ENCODE results near the gene SHB. TPM values are rescaled to one million over a fixed set of nuclear protein-coding genes. Genes with fewer than 3 reads are reported as not detected.

The SHB gene
- polyA plus RNA-seq, 1 donor (not counting 4 experiments of a cell fraction or from before 2014, with no cell fraction given) = 10.9 TPM

DNA sequence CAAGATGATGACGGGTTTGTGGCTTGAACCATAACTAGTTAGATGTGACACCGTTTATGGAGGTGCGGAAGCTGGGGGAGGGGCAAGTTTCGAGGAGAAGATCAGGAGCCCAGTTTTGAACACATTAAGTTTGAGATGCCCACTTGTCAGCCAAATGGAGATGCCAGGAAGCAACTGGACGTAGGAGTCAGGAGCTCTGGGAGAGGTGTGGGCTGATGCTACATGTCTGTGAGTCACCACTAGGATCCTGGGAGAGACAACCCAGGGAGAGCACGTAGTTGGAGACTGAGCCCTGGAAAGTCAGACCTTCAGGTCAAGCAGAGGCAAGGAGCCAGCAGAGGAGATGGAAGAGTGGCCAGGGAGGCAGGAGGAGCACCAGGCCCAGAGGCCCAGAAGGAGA, 116.3 kb downstream of the SHB start:
- Histone ChIP-seq H3K4me3 (ENCODE audit: control insufficient read depth in 2 of 3, extremely low read depth in 1 of 3, insufficient read depth in 2 of 3, low read depth in 1 of 3, low read length in 3 of 3) (no peak overlapping the region), H2AFZ (ENCODE audit: control insufficient read depth, low read length) (no peak overlapping the region), H3K4me1 (ENCODE audit: control insufficient read depth, extremely low read depth, insufficient read depth, low read length) (peaks cover 34% of the 10 kb centered on the region), H3K27ac (ENCODE audit: control insufficient read depth, insufficient read depth, low read length) (peak overlapping the region; percentile 95), H3K79me2 (ENCODE audit: control insufficient read depth, insufficient read depth, low read length) (peaks cover 5% of the 10 kb centered on the region), H3K36me3 (ENCODE audit: control insufficient read depth in 2 of 2, extremely low read depth in 1 of 2, insufficient read depth in 2 of 2, low read length in 2 of 2) (peaks cover 24 to 30% of the 10 kb centered on the region in 2 experiments), H3K27me3 (ENCODE audit: control insufficient read depth, extremely low read depth, insufficient read depth, low read length) (no peaks in the 10 kb centered on the region), H3K4me2 (ENCODE audit: control insufficient read depth, extremely low read depth, insufficient read depth, low read depth, low read length) (peak overlapping the region; percentile 86), H3K9me1 (ENCODE audit: control insufficient read depth, extremely low read depth, insufficient read depth, low read length) (peaks cover 5% of the 10 kb centered on the region), H4K20me1 (ENCODE audit: control insufficient read depth, extremely low read depth, insufficient read depth, low read length) (peaks cover 6% of the 10 kb centered on the region), H3K9me3 (ENCODE audit: control insufficient read depth, low read depth, low read length) (no peaks in the 10 kb centered on the region), H3K9ac (ENCODE audit: control insufficient read depth, extremely low read depth, insufficient read depth, low read length) (peak overlapping the region; percentile 68)
- no peak for DNase-seq (ENCODE audit: low read depth, low spot score)
- TF ChIP-seq, protein P1, sequence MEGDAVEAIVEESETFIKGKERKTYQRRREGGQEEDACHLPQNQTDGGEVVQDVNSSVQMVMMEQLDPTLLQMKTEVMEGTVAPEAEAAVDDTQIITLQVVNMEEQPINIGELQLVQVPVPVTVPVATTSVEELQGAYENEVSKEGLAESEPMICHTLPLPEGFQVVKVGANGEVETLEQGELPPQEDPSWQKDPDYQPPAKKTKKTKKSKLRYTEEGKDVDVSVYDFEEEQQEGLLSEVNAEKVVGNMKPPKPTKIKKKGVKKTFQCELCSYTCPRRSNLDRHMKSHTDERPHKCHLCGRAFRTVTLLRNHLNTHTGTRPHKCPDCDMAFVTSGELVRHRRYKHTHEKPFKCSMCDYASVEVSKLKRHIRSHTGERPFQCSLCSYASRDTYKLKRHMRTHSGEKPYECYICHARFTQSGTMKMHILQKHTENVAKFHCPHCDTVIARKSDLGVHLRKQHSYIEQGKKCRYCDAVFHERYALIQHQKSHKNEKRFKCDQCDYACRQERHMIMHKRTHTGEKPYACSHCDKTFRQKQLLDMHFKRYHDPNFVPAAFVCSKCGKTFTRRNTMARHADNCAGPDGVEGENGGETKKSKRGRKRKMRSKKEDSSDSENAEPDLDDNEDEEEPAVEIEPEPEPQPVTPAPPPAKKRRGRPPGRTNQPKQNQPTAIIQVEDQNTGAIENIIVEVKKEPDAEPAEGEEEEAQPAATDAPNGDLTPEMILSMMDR (optimal IDR thresholded peaks at IDR 0.05 in 1 of 3, IDR thresholded peaks at IDR 0.05 in 1 of 3, conservative IDR thresholded peaks at IDR 0.05 in 1 of 3; ENCODE audit: extremely low read depth in 1 of 3, insufficient read depth in 2 of 3, low read length in 3 of 3) = no peak
- no peak for TF ChIP-seq EZH2 (IDR thresholded peaks at IDR 0.05; ENCODE audit: low read length)
- dilution Hi-C loops (cut with MboI; ENCODE audit: extremely low pct_ligation_motif_present, low sequenced_read_pairs) = no loop called here
- peak; percentile 92 for FAIRE-seq

DNA sequence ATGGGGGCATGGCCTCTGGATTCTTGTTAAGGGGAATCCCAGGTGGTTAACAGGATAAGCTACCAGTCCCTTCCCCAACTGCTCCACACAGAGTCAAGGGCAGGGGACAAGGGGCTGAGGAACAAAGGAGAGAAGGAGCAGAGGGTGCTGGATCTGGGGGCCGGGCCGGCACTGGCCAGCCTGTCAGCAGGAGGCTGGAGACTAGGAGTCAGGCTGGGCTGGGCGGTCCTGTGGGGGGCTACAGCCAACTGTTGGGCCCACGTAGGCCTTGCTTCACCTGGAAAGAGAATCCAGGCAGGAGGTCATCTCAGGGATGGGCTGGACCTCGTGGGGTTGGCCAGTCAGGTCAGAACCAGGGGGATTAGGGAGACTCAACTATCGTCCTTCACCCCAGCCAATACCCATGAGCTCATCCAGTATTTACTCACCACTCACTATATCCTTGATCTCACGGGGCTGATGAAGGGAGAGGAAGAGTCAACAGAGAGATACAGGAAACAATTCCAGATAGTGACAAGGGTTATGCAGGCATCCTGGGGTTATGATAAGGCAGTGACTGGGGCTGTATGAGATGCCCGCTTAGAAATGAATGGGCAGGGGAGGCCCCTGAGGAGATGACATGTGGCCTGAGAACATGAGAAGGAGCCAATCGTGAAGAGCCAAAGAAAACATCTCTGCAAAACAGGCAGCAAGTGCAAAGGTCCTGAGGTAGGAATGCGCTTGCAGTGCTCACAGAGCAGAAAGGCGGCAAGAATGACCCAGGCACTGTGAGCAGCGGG, 117.2 kb downstream of the SHB start:
- H3K27ac ChIP-seq (ENCODE audit: control insufficient read depth, insufficient read depth, low read length) = peak overlapping the region; percentile 95
- no peak overlapping the region for H3K9ac ChIP-seq (ENCODE audit: control insufficient read depth, extremely low read depth, insufficient read depth, low read length)
- dilution Hi-C loops (cut with MboI; ENCODE audit: extremely low pct_ligation_motif_present, low sequenced_read_pairs) = no loop called here
- no peak overlapping the region for H3K4me2 ChIP-seq (ENCODE audit: control insufficient read depth, extremely low read depth, insufficient read depth, low read depth, low read length)
- H3K79me2 ChIP-seq (ENCODE audit: control insufficient read depth, insufficient read depth, low read length) = peaks cover 5% of the 10 kb centered on the region
- no peaks in the 10 kb centered on the region for H3K27me3 ChIP-seq (ENCODE audit: control insufficient read depth, extremely low read depth, insufficient read depth, low read length)
- peaks cover 4% of the 10 kb centered on the region for H3K9me1 ChIP-seq (ENCODE audit: control insufficient read depth, extremely low read depth, insufficient read depth, low read length)
- no peak overlapping the region for H3K4me3 ChIP-seq (ENCODE audit: control insufficient read depth in 2 of 3, extremely low read depth in 1 of 3, insufficient read depth in 2 of 3, low read depth in 1 of 3, low read length in 3 of 3)
- H3K36me3 ChIP-seq (ENCODE audit: control insufficient read depth in 2 of 2, extremely low read depth in 1 of 2, insufficient read depth in 2 of 2, low read length in 2 of 2) = peaks cover 25 to 39% of the 10 kb centered on the region in 2 experiments
- H2AFZ ChIP-seq (ENCODE audit: control insufficient read depth, low read length) = no peak overlapping the region
- no peak for FAIRE-seq
- TF ChIP-seq, protein P1 (optimal IDR thresholded peaks at IDR 0.05 in 1 of 3, IDR thresholded peaks at IDR 0.05 in 1 of 3, conservative IDR thresholded peaks at IDR 0.05 in 1 of 3; ENCODE audit: extremely low read depth in 1 of 3, insufficient read depth in 2 of 3, low read length in 3 of 3) = no peak
- TF ChIP-seq EZH2 (IDR thresholded peaks at IDR 0.05; ENCODE audit: low read length) = no peak
- peaks cover 34% of the 10 kb centered on the region for H3K4me1 ChIP-seq (ENCODE audit: control insufficient read depth, extremely low read depth, insufficient read depth, low read length)
- peaks cover 6% of the 10 kb centered on the region for H4K20me1 ChIP-seq (ENCODE audit: control insufficient read depth, extremely low read depth, insufficient read depth, low read length)
- no peak for DNase-seq (ENCODE audit: low read depth, low spot score)
- H3K9me3 ChIP-seq (ENCODE audit: control insufficient read depth, low read depth, low read length) = no peaks in the 10 kb centered on the region
